HFFc6 (cell line): Measurements from ENCODE around the gene IRF6. TPM values are rescaled to one million over a fixed set of nuclear protein-coding genes. Genes with fewer than 3 reads are reported as not detected.
A peak's percentile ranks its signal among the peaks of the same experiment; 100 is the strongest.

Source experiments
- DNase-seq: peaks from one replicate; pipeline ENCODE4 v3.0.0-alpha.2; 2018
- H3K27ac Mint-ChIP-seq: 2 replicates; pipeline ENCODE4 v1.8.0; 2020; ENCODE audit warnings: mild to moderate bottlenecking, mixed read lengths
- H3K27me3 Mint-ChIP-seq: 2 replicates; pipeline ENCODE4 v1.8.0; 2021; ENCODE audit warnings: mild to moderate bottlenecking, moderate library complexity, mixed read lengths; ENCODE audit not compliant: insufficient read depth
- H3K36me3 Mint-ChIP-seq: 2 replicates; pipeline ENCODE4 v1.8.0; 2021; ENCODE audit warnings: low read depth, mixed read lengths
- H3K4me1 Mint-ChIP-seq: 2 replicates; pipeline ENCODE4 v1.8.0; 2020; ENCODE audit warnings: low read depth, mixed read lengths
- H3K4me3 Mint-ChIP-seq: 2 replicates; pipeline ENCODE4 v1.8.0; 2020; ENCODE audit warnings: mild to moderate bottlenecking, moderate library complexity, mixed read lengths
- H3K9me3 Mint-ChIP-seq: 2 replicates; pipeline ENCODE4 v1.8.0; 2020; ENCODE audit warnings: mild to moderate bottlenecking, mixed read lengths
- total RNA-seq, 6 experiments: library from RNA; stranded (reverse); fragmentation: NEBNext Ultra II Directional; extraction: Animal tissue kit (Norgen Biotek cat#: 25700); gene quantifications; 2 replicates in 1 of 6; 3 replicates in 5 of 6; pipeline ENCODE4 v1.2.3, GENCODE V29; 2021
- TF ChIP-seq, protein P1 (sequence below): fragments of 200-600 bp; sonication (generic); IDR thresholded peaks from 2 replicates; pipeline ENCODE4 v1.5.0; 2021; ENCODE audit warnings: antibody characterized with exemption, mild to moderate bottlenecking

IRF6 gene
- total RNA-seq, 6 experiments from 2014 or later = 0.14 to 3.2 (median 0.28) TPM

DNA sequence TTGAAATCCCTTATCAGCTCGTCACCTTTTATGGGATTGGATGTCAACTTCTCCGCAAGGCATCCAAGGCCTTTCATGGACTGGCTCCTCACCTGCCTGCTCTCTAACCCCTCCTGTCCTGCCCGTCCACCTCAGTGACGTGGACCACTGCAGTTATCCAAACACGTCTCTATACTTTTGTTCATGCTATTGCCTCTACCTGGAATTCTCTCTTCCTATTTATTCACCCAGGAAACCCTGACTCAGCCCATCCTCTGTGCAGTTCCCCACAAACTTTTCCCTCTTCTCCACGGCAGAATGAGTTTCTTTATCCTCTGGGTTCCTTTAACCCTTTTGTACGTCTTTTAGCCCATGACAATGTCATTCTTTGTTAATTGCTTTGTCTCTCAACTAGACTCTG lies 16.8 kb upstream of the IRF6 start:
- no peak for DNase-seq
- peak overlapping the region; percentile 70 for H3K4me3 Mint-ChIP-seq
- TF ChIP-seq, protein P1, sequence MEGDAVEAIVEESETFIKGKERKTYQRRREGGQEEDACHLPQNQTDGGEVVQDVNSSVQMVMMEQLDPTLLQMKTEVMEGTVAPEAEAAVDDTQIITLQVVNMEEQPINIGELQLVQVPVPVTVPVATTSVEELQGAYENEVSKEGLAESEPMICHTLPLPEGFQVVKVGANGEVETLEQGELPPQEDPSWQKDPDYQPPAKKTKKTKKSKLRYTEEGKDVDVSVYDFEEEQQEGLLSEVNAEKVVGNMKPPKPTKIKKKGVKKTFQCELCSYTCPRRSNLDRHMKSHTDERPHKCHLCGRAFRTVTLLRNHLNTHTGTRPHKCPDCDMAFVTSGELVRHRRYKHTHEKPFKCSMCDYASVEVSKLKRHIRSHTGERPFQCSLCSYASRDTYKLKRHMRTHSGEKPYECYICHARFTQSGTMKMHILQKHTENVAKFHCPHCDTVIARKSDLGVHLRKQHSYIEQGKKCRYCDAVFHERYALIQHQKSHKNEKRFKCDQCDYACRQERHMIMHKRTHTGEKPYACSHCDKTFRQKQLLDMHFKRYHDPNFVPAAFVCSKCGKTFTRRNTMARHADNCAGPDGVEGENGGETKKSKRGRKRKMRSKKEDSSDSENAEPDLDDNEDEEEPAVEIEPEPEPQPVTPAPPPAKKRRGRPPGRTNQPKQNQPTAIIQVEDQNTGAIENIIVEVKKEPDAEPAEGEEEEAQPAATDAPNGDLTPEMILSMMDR = no peak
- peaks cover 9% of the 10 kb centered on the region for H3K36me3 Mint-ChIP-seq
- peaks cover 3% of the 10 kb centered on the region for H3K9me3 Mint-ChIP-seq
- H3K27ac Mint-ChIP-seq = peak overlapping the region; percentile 90
- no peaks in the 10 kb centered on the region; the same call in 1 of the 2 replicates for H3K27me3 Mint-ChIP-seq
- H3K4me1 Mint-ChIP-seq = peaks cover 59% of the 10 kb centered on the region

DNA sequence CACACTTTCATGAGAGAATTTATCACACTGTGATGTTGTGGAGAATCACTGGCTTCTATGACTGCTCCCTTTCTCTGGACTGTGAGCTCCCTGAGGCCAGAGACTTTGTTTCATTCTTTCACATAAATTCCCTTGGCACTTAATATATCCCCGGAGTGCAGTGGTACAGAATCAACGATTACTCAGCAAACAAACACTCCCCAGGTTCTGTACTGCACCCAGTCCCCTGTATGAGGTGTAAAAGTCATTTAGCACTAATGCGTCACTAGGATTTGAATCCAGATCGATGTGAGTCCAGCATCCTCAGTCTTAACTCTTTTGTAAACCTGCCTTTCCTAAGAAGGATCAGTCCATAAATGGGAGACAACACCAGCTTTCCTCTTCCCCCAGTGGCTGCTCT lies 15.0 kb upstream of the IRF6 start:
- Mint-ChIP-seq H3K36me3 (peaks cover 5% of the 10 kb centered on the region; the same call in 1 of the 2 replicates), H3K4me3 (no peak overlapping the region), H3K27ac (no peak overlapping the region), H3K9me3 (no peaks in the 10 kb centered on the region), H3K27me3 (peaks cover 1% of the 10 kb centered on the region; the same call in 1 of the 2 replicates), H3K4me1 (peaks cover 50% of the 10 kb centered on the region)
- TF ChIP-seq, protein P1 = no peak
- no peak for DNase-seq

DNA sequence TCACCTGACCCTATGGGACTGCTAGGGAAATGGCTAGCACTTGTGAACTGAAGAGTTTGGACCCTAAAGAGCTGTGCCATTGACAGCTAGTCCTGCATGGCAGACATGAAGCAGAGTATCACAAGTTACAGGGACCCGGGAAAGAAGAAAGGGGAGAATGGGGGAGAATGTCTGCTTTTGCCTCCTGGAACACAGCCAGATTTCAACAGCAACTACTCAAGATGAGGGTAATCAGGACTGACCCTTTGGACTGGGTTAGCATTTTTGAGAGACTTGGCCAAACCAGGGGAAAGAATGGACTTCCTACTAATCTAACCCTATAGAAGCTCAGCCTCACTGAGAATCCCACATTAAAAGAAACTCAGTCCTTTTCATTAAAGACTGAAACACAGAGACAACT lies 13.1 kb upstream of the IRF6 start:
- peaks cover 5% of the 10 kb centered on the region; the same call in 1 of the 2 replicates for H3K36me3 Mint-ChIP-seq
- no peak overlapping the region for H3K27ac Mint-ChIP-seq
- no peak overlapping the region for H3K4me3 Mint-ChIP-seq
- H3K4me1 Mint-ChIP-seq = peaks cover 37% of the 10 kb centered on the region
- no peaks in the 10 kb centered on the region for H3K9me3 Mint-ChIP-seq
- DNase-seq = no peak
- TF ChIP-seq, protein P1 = no peak
- H3K27me3 Mint-ChIP-seq = peaks cover 1% of the 10 kb centered on the region; the same call in 1 of the 2 replicates

DNA sequence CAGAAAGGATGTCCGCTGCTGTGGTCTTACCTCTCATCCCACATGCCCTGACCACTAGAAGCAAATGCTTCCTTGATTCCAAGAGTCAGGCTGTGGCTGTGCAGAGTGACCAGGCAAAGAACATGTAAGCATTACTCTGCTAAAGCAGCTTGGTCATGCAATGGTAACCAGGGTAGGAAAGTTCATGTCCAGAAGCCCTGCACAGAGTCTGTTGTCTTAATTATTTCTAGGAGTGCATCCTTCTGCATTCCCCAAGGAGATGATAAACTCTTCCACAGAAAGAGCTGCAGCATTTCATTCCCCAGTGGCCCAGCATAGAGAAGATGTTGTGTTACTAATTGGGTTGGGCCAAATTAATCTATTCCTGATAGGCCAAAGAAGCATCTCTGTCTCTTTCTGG lies 11.7 kb upstream of the IRF6 start:
- no peak overlapping the region for H3K4me3 Mint-ChIP-seq

DNA sequence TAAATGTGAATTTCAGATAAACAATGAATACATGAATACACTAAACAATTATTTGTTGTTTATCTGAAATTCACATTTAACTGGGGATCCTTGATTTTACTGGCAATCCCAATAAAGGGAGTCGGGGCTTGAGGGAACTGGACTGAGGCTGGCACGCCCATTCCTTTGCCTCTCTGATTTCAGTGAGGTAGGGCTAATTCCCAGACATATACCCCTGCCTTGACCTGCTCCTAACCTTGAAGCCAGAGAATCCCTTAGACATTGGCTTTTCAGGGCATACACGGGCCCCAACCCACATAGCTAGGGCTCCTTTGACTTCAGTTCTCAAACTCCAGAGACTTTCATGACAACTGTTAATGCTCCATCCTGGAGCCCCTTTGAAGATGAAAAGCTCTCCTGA lies 11.0 kb upstream of the IRF6 start:
- no peak overlapping the region for H3K27ac Mint-ChIP-seq
- no peaks in the 10 kb centered on the region for H3K9me3 Mint-ChIP-seq
- H3K27me3 Mint-ChIP-seq = peaks cover 1% of the 10 kb centered on the region; the same call in 1 of the 2 replicates
- H3K36me3 Mint-ChIP-seq = 0 out of 2 replicates have a peak, but pooled peaks cover 4% of the 10 kb centered on the region
- peaks cover 20% of the 10 kb centered on the region for H3K4me1 Mint-ChIP-seq
- TF ChIP-seq, protein P1 = no peak
- no peak overlapping the region for H3K4me3 Mint-ChIP-seq
- no peak for DNase-seq

More for the DNA sequence above, 11.7 kb upstream of the IRF6 start:
- no peaks in the 10 kb centered on the region for H3K9me3 Mint-ChIP-seq
- H3K27ac Mint-ChIP-seq = no peak overlapping the region
- peaks cover 24% of the 10 kb centered on the region for H3K4me1 Mint-ChIP-seq
- no peak for DNase-seq
- peaks cover 1% of the 10 kb centered on the region; the same call in 1 of the 2 replicates for H3K27me3 Mint-ChIP-seq
- H3K36me3 Mint-ChIP-seq = peaks cover 6% of the 10 kb centered on the region; the same call in 1 of the 2 replicates
- TF ChIP-seq, protein P1 = no peak
